ENCODE results near the gene PPFIBP1.
A peak's percentile ranks its signal among the peaks of the same experiment; 100 is the strongest.
"Not testable (repeated sequence)": the region's sequence is repeated elsewhere in the genome, so short reads cannot be mapped to it uniquely, and the experiment has no call there.

PPFIBP1 gene

DNA sequence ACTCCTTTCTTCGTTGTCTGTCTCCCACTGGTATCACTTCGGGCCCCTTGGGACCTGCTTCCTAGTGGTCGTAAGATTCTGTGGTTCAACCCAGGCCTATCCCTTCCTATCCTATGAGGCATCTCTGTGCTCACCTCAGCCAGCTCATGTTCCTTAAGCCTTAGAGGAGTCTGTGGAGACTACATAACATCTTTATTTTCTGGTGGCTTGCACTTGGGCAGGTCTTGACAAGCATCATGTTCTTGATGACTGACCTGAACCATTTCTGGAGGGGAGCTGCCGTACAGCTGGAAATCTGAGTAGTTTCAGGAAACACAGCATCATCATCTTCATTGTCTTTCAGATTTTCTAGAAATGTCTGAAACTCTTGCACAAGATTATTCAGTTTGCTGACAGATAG, 69.3 kb downstream of the PPFIBP1 start:
- DNase-seq (ENCODE audit: low read depth) = no peak

DNA sequence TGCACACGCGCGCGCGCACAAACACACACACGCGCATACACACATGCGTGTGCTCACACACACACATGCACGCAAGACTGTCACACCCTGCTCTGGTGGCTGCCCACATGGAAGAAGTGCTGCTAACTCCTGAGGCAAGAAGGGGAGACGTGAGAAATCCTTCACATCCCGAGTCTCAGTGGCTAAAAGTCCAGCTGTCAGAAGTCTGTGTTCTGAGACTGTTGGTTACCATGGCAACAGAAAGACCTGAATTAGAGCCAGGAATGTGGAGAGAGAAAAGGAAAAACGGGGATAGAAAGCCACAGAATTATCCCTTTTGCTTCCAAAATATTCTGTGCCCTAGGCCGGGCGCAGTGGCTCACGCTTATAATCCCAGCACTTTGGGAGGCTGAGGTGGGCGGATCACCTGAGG, 71.2 kb downstream of the PPFIBP1 start:
- DNase-seq (ENCODE audit: low read depth) = peak; percentile 47

GRCh38 chr12:27598866-27599265, 74.9 kb downstream of the PPFIBP1 start:
- DNase-seq (ENCODE audit: low read depth) = not testable (repeated sequence)

GRCh38 chr12:27601056-27601828, 77.2 kb downstream of the PPFIBP1 start:
- DNase-seq (ENCODE audit: low read depth) = not testable (repeated sequence)

DNA sequence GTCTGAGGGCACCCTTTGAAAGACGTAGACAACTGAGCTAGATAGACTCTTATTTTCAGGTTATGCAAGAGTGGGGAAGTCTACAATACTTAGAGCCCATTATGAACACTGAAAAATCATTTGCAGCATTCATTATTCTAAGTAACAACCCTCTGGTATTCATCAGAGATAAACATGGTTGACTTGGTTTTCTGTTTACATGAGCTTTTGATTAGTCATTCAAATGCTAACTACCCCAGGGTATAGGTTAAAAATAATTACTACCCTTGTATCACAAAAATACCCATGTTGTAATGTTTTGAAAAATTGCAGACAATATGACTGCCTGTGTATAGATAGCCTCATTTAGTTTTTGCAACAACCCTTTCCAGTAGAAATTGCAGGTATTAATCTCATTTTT, 78.5 kb downstream of the PPFIBP1 start:
- no peak for DNase-seq (ENCODE audit: low read depth)

GRCh38 chr12:27604431-27604830, 80.4 kb downstream of the PPFIBP1 start:
- DNase-seq (ENCODE audit: low read depth) = no peak

DNA sequence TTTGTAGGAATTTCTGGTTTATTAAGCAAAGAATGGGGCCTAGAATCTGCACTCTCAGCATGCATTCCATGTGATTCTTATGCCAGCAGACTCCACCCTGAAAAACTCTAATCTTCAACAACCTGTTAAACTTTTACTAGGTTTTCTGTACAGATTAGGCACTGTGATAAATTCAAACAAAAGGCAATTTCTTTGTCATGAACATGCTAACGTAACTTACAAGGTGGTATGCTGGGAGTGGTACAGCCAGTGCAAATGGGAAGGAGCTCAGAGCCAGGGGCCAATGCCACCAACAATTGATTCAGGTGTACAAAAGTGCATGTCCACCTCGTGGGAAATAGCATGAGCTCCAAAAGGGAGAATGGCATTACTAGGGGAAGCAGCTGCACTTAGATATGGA, 83.0 kb downstream of the PPFIBP1 start:
- no peak for DNase-seq (ENCODE audit: low read depth)

- no peak for DNase-seq (ENCODE audit: low read depth)
Observed at GRCh38 chr12:27607591-27607990, 83.6 kb downstream of the PPFIBP1 start.

DNA sequence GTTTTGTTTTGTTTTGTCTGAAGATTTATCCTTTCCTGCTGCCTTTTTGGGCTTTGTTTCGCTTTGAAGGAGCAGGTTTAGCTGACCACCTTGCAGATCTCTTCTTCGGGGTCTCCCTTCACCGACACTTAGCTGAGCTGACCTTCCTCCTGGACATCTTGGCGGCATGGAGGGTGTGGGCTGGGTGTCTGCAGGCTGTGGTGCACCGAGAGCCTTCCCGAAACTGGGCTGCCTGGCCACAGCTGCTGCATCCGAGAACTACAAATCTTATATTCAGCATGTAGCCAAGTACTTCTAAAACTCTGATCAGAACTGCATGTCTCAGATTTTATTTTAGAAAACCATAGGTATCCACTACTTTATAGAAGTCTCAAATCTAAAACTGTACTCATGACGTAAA, 84.9 kb downstream of the PPFIBP1 start:
- DNase-seq (ENCODE audit: low read depth) = no peak

GRCh38 chr12:27610374-27610773, 86.4 kb downstream of the PPFIBP1 start:
- no peak for DNase-seq (ENCODE audit: low read depth)

GRCh38 chr12:27614386-27614785, 90.4 kb downstream of the PPFIBP1 start:
- DNase-seq (ENCODE audit: low read depth) = no peak

DNA sequence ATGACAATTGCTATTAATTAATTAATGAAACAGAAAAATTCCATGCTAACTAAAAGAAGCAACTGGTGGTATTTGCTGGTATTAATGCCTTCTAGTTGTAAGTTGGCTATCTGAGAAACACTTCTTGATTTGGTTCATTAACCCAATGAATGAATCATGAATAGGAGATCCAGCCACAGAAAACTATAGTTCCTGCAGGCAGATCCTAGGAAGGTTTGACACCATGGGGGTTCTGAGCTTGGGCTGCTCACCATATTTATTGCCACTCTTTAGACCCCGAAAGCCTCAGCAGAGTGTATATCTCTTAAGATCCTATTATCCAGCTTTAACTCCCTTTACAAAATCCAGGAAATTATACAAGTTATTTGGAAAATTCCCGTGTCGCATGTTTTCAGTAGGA, 90.9 kb downstream of the PPFIBP1 start:
- no peak for DNase-seq (ENCODE audit: low read depth)

- DNase-seq (ENCODE audit: low read depth) = no peak
Observed at GRCh38 chr12:27615331-27615891, 91.4 kb downstream of the PPFIBP1 start.

- no peak for DNase-seq (ENCODE audit: low read depth)
Observed at GRCh38 chr12:27616356-27617142, 92.5 kb downstream of the PPFIBP1 start.

- no peak for DNase-seq (ENCODE audit: low read depth)
Observed at GRCh38 chr12:27618836-27619235, 94.8 kb downstream of the PPFIBP1 start.

DNA sequence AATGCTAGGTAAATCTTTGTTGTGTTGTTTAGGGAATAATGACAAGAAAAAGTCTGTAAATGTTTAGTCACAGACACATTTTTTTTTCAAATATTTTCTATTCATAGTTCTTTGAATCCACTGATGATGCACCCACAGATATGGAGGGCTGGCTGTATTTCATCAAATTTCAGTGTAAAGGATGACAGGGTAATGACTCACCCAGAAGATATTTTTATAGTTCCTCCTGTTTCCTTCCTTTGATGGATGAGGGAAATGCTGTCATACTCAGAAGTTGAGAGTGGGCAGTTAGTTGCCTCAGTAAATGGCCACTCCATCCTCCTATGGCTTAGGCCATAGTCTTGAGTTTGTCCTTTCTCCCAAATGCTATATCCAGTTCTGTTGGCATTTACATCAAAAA, 95.3 kb downstream of the PPFIBP1 start:
- peak; percentile 48 for DNase-seq (ENCODE audit: low read depth)

- DNase-seq (ENCODE audit: low read depth) = no peak
Observed at GRCh38 chr12:27620121-27620520, 96.1 kb downstream of the PPFIBP1 start.

DNA sequence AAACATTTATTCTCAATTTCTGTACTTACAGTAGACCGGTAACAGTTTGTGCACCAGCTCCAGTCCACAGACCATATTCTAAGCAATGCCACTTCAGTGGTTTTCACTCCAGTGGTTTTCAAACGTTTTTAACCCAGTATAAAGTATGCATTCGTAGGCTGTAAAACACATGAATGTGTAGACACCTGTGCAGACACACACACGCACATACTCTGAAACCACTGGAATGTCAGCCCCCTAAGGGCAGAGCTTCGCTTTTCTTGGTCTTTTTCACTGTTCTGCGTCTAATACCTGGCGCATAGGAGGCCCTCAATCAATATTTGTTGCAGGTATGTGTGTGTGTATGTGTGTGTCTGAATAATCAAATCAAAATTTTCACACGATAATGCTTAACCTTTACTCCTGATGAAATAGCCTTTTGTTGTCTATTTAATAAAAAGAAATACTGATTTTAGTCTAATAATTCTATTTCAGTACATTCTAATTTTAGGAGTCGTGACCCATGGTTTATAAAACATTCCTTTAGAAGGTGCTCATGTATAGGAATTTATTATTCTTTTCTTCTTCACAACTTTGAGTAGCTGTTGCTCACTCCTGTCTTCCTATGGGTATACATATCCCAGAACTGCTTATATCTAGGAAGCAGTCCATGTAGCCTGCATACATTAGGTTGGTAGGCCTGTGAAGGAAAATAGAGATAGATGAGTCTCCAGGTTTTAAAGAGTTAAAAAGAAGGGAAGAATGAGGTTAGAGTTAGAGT, 98.6 kb downstream of the PPFIBP1 start:
- DNase-seq (ENCODE audit: low read depth) = no peak

GRCh38 chr12:27623645-27624044, 99.6 kb downstream of the PPFIBP1 start:
- DNase-seq (ENCODE audit: low read depth) = peak; percentile 47

DNA sequence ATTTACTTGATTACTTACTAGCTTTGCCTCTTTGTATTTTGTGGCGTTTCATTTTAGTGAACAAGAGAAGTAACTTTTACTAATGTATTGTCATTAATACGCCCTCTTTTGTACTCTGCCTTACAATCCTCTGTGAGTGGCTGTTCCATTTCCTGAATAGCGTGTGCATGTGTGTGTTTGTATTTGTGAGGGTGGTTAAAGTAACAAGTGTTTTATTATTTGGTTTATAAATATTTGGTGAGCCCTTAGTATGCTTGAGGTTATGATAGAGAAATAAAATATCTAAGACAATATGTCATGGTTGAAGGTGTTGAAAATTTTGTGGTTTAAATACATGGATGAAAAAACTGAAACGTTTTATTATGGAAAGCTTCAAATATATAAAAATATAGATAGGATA, 100.6 kb downstream of the PPFIBP1 start:
- DNase-seq (ENCODE audit: low read depth) = no peak

GRCh38 chr12:27627123-27627852, 103.3 kb downstream of the PPFIBP1 start:
- no peak for DNase-seq (ENCODE audit: low read depth)

All from non-pigmented ciliary epithelial cell (primary cell).